NCI-H1436 treated with DMSO at 0.1 percent for 48 hours (cell line): ENCODE measurements around the gene ZBTB16.

Source experiments
- DNase-seq: peaks from one replicate; lab custom pipeline; 2025; lab: John Stamatoyannopoulos, UW

Gene ZBTB16

DNA sequence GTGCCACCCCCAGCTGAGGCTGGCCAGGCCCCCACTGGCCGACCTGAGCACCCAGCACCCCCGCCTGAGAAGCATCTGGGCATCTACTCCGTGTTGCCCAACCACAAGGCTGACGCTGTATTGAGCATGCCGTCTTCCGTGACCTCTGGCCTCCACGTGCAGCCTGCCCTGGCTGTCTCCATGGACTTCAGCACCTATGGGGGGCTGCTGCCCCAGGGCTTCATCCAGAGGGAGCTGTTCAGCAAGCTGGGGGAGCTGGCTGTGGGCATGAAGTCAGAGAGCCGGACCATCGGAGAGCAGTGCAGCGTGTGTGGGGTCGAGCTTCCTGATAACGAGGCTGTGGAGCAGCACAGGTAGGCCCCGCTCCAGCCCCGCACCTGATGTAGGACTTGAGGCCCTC is 4.7 kb downstream of the ZBTB16 start:
- DNase-seq = no peak

GRCh38 chr11:114065094-114065493 is 5.6 kb downstream of the ZBTB16 start:
- DNase-seq = no peak

- DNase-seq = no peak
These were observed 6.6 kb downstream of the ZBTB16 start for GRCh38 chr11:114066046-114066648.

GRCh38 chr11:114068327-114068726 is 8.8 kb downstream of the ZBTB16 start:
- DNase-seq = no peak

GRCh38 chr11:114070464-114071139 is 11.1 kb downstream of the ZBTB16 start:
- DNase-seq = no peak

DNA sequence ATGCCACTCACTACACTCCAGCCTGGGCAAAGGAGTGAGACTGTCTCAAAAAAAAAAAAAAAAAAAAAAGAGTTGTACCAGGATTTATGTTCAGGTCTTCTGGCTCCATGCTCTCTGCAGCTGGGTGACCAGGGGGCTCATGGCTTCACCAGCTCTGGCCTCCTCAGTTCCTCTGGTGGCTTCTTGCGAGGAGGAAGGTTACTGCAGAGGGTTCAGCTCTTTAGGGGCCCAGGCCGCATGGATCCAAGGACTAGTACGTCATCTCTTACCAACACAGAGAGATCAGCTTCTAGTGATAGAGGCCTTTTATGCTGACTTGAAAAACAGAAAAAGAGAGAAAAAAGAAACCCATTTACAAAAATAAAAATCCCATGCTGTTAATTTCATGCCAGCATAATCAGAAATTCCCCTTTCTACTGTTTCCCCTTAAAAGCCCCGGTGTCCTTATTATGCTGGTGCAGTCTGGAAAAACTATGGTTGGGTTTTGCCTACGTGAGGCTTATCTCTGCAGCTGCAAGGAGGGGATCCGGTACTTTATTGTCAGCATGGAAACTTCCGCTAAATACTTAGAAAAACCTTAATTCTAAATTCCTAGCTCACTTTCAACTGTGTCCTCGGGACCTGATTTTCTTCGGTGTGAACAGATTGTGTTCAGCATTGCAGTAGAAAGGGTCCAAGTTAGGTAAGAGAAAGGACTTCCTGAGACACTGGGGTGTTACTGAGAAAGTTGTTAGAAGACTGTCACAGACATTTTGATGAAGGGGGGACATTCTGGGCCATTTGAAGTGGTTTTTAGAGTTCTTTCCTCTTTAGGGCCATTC is 13.7 kb downstream of the ZBTB16 start:
- no peak for DNase-seq

- DNase-seq = no peak
These were observed 14.4 kb downstream of the ZBTB16 start for GRCh38 chr11:114073828-114074381.

DNA sequence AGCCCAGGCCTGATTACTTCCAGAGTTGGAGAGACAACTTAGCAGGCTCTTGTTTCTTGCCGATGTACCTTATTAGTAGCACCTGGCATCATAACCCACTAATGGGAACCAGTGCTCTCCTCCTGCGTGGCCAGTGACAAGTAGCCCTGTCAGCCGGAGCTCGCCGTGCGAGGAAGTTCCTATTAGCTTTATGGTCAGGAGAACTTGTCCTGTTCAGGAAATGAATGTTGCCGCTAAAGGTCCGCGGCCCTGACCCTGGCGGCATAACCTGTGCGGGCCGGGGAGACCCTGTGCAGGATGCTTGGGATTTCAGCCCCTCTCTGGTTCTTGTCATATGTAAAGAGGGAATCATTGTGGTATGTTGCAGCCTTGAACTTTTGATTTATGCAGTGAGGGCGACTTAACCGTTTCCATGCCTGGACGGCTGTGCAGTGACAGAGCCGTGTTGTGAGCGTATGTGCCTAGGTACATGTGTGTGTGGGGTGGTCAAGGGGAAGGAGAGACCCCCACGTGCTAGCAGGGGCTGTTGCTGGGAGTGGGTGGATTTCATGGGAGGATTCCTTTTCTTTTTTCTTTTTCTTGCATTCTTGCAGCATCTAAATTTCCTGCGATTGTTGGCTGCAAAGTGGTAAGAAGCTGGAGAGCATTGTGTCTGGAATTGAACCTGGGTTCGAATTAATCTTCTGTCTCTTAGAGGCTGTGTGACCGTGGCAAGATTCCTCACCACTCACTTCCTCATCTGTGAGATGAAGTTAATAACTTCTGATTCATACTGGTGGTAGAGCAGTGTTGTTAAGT is 15.2 kb downstream of the ZBTB16 start:
- DNase-seq = no peak

DNA sequence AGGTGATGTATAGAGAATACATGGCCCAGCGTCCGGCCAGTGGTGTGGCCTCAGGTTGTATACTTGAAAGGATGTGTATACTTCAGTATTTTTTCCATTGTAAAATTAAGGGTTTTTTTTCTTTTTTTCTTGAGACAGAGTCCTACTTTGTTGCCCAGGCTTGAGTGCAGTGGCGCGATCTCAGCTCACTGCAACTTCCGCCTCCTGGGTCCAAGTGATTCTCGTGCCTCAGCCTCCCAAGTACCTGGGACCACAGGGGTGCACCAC is 15.8 kb downstream of the ZBTB16 start:
- DNase-seq = no peak

DNA sequence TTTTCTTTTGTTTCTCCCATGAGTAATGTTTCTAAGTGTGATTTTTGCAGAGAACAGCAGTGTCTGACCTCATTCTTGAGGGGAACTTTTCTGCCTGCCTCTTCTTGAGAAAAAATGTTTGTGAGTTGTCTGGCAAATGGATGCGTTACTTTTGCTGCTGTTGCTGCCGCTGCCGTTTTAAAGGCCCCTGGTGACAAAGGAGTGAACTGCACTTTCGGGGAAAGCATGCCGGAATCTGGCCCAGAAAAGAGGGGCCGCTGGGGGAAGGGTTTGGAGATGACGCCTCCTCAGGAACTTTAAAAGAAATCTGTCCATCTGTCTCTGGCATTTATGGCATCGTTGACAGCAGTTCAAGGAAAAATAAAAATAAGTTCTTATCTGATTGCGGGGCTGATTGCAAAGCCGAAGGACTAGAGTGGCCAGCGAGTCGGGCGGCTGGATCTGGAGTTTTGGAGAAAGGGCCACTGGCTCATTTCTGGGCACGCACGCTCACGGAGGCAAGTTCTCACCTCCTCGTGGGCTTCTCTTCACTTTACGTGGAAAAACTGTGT is 16.5 kb downstream of the ZBTB16 start:
- no peak for DNase-seq

DNA sequence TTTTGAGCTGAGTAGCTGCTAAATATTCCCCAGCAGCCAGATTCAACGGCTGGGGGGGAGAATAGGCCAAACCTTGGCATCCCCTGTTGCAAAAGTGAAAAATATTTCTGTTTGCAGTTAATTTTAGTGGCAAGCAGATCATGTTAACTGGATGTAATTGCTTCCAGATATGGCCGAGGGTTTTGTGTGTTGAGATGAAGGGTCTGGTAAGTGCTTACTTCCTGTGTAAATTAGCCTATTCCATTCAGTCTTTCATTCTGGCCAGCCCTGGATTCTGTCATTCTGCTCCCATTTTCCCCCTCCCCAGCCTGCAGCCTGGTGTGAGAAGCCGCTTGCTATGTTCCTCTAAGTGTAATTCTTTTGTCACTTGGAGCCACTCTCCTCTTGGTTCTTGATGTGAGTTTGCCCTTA is 17.4 kb downstream of the ZBTB16 start:
- no peak for DNase-seq

DNA sequence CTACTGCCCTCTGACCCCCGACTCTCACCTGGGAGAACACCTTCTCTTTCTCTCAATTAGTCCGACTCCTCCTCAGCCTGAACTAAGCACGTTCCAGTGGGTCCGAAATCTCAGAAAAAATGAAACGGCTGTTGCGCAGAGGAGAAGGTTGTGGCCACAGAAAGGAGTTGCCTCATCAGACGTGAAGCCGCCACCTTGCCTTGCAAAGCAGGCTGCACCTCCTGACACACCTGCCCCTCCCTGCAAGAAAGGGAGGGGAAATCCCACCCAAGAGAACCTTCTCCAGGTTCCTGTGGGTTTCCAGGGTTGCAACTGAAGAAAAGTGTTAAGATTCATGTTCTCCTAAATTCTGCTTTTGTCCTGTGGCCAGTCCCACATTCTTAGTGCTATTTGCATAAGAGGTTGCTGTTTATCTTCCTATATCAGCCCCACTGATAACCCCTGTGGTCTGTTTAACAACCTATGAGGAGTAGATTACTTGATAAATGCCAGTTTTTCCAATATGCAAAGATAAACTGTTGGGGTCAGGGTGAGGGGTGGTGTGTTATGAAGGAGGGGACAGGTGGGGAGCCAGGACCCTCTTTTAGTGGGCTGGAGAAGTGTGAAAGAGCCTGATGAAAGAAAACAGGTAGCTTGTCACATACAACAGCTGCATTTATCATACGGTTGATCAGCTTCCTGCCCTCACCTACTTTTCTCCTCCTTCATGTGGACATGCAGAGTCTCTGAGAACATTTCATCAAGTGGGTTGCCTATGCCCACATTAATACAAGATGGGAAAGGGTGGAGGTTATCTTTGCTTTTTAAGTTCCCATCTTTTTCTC is 18.2 kb downstream of the ZBTB16 start:
- DNase-seq = no peak

GRCh38 chr11:114078423-114078822 is 18.9 kb downstream of the ZBTB16 start:
- DNase-seq = no peak

GRCh38 chr11:114079511-114080065 is 20.1 kb downstream of the ZBTB16 start:
- no peak for DNase-seq

- no peak for DNase-seq
These were observed 20.7 kb downstream of the ZBTB16 start for GRCh38 chr11:114080219-114080618.

- DNase-seq = no peak
These were observed 21.3 kb downstream of the ZBTB16 start for GRCh38 chr11:114080769-114081168.

GRCh38 chr11:114081641-114082414 is 22.3 kb downstream of the ZBTB16 start:
- DNase-seq = no peak

GRCh38 chr11:114082415-114082748 is 22.9 kb downstream of the ZBTB16 start:
- no peak for DNase-seq

- DNase-seq = no peak
These were observed 23.3 kb downstream of the ZBTB16 start for GRCh38 chr11:114082767-114083181.
